Activated CD4-positive, alpha-beta T cell treated with anti-CD3 and anti-CD28 coated beads, Interleukin-2, amount 50 U/mL, for 4 hours (primary cell): ENCODE results near the gene VPS8.
"Not testable (repeated sequence)": the region's sequence is repeated elsewhere in the genome, so short reads cannot be mapped to it uniquely, and the experiment has no call there.

ENCODE experiments used
- DNase-seq, 2 experiments: peaks; one replicate each; pipeline ENCODE4 v3.0.0-alpha.2; 2020

Gene VPS8

DNA sequence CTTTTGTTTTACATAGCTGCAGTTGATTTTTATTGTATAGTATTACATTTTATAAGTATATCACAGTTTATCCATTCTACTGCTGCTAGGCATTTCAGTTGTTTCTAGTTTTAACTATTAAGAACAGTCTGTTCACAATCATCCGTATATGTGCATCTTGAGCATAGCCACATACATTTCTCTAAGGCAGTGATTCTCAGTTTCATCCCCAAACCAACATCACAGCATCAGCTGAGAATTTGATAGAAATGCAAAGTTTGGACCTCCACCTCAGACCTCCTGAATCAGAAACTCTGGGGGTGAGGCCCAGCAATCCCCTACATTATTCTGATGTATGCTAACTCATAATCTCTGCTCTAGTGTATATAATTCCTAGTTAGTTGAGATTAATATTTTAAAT lies 120.8 kb downstream of the VPS8 start:
- DNase-seq = no peak

DNA sequence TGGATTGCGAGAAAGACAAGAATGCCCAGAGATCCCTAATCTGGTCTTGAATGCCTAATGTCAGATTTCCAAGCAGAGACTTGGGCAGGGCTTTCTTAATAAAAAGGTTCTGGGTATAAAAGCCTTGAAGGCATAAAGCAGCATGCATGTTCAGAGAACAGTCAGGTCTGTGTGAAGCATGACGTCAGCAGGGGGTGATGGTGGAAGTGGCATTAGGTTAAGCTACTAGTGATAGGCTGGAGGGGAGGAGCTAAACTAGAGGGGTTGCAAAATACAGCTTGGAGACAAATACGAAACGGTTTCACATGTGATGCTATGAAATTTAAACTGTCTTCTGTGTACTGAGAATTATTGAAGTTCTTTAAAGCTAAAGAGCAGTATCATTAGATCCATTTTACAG lies 125.6 kb downstream of the VPS8 start:
- DNase-seq = no peak

DNA sequence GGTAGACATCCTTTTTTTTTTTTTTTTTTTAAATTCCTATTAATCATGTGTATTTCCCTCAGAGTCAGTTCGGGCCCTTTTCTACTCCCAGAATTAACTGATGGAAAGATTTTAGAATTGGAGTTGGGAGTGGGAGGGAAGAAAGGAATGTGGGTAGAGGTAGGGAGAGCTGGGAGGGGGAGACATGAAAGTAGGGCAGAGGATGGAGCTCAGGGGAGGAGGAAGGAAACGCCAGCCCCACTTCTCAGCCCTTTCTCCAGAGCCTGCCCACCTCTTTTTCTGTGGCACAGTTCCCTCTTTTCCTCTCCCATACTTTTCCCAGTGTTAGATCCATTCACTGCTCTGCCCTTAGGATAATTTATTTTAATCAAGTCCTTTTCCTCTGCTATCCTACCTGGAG lies 129.4 kb downstream of the VPS8 start:
- no peak for DNase-seq

DNA sequence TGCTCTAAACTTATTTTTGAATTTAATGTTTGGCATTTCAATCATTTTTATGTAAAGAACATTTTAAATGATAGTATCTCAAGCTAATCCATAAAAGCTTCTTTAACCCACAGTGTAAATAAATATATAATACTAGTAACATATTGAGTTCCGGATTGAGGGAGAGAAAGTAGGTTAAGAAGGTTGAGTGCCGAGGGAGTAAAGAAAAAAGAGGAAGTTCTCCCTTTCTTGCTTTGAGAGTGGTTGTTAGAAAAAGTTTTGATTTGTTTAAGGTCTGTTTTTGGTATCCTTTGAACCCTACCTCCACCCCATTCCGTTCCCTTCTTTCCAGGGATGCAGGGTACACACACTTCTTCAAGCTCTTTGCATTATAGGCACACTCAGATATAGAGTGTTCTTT lies 130.8 kb downstream of the VPS8 start:
- no peak for DNase-seq

DNA sequence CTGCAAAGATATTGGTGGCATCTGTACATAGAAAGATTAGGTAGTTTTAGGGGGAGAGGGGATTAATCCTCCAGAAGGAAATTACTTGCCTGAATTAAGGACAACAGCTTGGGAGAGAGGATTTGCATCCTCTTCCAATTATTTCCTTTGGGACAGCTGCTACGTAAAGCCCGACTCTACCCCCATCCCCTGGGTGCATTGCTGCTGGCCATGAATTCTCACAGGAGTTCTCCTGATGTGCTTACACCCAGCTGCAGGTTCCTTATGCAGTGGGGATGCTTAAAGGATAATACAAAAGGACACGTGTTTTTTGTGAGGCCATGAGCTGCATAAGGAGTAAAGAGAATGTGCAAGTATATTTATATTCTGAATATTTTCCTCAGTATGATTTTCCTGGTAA lies 132.3 kb downstream of the VPS8 start:
- DNase-seq = no peak

DNA sequence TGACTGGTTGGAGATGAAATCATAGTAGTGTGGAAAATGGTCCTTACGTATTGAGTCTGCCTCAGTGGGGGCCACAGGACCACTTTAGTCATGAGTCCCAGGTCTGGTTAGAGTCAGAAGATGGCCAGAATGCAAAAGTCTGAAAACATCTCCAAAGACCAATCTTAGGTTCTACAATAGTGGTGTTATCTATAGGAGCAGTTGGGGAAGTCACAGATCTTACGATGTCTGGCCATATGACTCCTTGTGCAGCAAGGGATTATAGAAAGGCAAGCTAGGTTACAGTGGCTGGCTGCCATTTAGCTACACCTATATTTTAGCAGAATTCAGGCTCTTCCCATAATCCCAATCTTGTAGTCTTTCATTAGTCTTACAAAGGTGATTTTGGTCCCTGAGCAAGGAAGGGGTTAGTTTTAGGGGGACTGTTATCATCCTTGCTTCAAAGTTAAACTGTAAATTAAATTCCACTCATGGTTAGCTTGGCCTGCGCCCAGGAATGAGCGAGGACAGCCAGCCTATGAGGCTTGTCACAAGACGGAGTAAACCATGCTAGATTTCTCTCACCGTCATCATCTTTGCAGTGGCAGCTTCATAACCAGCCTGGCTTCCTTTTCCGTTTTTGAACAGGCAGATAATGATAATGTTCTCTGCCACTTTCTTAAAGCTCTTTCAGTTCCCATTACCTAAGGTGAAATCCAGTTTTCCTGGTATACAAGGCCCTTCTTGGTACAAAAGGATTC lies 134.1 kb downstream of the VPS8 start:
- DNase-seq = no peak

DNA sequence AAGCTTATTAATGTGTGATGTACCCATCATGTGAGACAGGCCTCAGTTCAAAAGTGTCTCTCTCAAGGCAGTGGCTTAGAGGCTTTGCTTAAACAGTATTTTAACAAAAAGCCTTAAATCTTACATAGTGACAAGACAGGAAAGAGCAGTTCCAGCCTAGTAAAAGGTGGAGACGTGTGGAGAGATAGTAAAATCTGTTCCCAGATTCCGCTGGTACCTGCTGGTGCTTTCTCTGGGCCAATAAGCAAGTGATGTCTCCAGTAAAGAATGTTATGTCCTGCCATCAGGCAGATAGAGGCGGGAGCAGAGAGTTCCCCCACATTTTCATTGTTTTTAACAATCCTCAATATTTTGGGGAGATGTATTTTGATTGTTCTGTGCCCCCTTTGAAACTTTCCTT lies 135.0 kb downstream of the VPS8 start:
- no peak for DNase-seq

DNA sequence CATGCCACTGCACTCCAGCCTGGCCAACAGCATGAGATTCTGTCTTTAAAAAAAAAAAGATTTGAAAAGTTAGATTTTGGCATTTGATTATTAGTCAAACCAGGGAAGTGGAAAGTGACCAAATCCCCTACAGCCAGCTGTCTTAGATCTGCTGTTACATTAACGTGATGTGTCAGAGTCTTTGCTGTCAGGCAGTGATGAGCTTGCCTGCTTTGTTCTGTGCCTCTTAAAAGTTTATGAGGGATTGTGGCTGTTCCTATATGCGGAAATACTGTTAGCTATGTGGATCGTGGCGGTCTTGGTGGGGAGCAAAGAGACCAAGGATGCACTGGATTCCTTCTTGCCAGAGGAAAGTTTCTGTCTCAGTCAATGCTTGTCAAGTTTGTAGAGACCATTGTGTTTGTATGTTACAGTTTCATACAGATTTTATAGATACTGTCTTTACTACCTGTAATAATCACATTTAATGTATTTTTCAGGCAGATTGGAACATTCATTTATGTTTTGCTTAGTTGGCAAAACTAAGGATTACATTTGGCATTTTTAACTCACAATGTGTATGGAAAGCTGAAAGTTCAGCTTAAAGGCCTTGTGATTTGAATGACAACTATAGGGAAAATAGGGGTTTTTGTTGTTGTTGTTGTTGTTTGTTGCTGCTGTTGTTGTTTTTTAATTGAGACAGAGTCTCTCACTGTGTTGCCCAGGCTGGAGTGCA lies 137.4 kb downstream of the VPS8 start:
- no peak for DNase-seq

DNA sequence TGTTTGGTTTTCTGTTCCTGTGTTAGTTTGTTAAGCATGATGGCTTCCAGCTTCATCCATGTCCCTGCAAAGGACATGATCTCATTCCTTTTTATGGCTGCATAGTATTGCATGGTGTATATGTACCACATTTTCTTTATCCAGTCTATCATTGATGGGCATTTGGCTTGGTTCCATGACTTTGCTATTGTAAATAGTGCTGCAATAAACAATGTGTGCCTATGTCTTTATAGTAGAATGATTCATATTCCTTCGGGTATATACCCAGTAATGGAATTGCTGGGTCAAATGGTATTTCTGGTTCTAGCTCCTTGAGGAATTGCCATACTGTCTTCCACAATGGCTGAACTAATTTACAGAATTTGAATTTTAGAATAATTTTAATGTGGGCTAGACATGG lies 138.8 kb downstream of the VPS8 start:
- DNase-seq = not testable (repeated sequence)

DNA sequence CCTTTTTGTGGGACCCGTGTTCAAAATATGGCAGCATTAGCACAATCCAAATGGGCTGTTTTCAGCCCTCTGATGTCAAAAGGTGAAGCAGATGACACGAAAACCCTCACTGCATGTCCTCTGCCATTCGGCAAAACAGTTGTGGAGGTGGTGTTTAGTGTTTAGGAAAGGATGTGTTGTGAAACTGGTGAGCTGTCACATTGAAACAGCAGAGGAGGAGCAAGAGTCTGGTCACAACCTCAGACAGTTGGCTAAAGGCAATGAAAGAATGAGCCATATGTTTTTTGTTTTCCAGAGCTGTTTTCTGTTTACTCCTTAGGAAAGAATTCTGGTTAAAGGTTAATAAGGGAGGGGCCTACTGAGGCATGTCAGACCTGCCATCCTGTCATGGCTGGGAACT lies 140.7 kb downstream of the VPS8 start:
- DNase-seq = no peak

DNA sequence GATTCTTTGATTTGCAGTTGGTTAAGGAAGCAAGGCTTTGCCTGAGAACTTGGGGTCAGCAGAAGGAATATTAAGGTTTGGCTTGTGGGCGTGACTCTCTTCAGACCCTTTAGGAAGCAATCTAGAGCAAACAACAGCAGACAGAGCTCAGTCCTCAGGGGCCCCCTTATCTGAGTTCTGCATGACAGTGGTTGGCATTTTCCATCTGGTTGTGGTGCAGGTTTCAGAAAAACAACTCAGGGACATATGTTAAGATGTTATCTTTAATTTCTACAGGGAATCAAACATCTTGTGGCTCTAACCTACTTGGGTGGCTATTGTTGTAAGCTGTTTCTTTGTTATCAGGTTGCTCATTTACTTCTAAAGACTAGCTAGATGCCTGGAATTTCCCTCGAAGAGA lies 141.4 kb downstream of the VPS8 start:
- no peak for DNase-seq

DNA sequence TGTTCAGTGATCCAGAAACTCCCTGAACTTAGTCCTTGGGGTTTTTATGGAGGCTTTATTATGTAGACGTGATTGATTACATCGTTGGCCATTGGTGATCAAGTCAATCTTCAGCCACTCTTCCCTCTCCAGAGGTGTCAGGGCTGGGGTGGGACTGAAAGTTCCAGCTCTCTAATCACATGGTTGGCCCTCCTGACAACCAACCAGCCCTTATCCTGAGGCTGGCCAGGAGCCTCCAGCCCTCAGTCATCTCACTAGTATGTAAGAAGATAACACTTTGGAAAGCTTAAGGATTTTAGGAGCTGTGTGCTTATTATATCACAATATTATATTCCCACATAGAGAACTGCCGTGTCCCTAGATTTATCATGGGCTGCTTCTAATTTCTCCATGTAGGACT lies 142.3 kb downstream of the VPS8 start:
- no peak for DNase-seq

DNA sequence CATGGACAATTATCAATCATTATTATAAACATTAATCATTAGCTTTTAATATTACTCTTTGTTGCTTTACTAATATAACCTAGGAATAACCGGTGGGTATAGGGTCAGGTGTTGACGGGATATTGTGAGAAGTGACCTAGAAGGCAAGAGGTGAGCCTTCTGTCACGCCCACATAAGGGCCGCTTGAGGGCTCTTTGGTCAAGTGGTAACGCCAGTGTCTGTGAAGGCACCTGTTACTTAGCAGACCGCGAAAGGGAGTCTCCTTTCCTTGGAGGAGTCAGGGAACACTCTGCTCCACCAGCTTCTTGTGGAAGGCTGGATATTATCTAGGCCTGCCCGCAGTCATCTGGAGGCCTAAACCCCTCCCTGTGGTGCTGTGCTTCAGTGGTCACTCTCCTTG lies 142.9 kb downstream of the VPS8 start:
- DNase-seq = not testable (repeated sequence)

DNA sequence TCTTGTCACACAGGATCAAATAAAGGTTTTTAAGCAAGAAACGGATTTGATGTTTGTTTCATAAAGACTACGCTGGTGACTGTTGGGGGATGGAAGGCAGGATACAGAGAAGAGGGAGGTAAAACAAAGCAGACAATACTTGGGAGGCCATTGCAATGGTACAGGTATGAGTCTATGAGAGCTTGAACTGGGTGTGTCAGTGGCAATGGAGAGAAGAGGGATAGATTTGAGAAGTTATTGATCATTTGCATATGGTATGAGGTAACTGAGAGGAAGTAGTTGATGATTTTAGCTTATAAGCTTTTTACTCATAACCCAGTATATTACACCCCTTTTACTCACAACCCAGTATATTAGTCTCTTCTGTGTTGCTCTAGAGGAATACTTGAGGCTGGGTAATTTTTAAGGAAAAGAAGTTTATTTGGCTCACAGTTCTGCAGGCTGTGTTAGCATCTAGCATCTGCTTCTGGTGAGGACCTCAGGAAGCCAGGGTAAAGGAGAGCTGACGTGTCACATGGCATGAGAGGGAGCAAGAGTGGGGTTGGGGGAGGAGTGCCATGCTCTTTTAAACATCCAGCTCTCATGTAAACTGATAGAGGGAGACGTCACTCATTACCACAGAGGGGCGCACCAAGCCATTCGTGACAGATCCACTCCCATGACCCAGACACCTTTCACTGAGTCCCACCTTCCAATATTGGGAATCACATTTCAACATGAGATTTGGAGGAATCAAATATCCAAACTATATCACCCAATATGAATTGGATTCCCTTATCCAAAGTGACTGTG lies 153.9 kb downstream of the VPS8 start:
- DNase-seq = no peak

DNA sequence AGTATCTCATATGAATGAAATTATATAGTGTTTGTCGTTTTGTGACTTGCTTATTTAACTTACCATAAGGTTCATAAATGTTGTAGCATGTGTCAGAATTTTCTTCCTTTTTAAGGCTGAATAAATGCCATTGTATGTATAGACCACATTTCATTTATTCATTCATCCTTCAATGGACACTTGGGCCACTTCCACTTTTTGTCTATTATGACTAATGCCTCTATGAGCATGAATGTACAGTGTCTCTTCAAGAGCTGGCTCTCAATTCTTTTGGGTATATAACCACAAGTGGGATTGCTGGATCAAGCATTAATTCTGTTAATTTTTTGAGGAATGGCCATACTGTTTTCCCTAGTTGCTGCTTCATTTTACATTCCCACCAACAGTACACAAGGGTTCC lies 156.1 kb downstream of the VPS8 start:
- no peak for DNase-seq

DNA sequence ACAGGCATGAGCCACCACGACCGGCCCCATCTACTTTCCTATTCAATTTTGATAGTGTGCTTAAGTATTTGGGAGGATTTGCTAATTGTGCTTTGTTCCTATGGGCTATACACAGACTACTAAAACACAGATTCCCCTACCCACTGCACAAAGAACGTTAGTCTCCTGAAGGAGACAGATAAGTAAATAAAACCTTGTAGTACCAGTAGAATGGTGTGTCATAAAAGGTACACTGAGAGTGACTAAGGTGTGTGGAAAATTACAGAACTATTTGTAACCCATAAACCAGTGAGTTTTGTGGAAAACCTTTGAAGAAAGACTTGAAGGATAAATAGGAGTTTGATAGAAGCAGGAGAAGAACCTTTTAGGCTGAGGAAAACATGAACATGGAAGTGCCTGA lies 158.2 kb downstream of the VPS8 start:
- no peak for DNase-seq

DNA sequence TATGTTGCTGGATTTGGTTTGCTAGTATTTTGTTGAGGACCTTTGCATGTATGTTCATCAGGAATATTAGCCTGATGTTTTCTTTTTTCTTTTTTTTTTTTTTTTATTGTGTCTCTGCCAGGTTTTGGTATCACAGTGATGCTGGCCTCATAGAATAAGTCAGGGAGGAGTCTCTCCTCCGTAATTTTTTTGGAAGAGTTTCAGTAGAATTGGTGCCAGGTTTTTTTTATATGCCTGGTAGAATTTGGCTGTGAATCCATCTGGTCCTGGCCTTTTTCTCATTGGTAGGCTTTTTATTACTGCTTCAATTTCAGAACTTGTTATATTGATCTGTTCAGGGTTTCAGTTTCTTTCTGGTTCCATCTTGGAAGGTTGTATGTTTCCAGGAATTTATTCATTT lies 165.8 kb downstream of the VPS8 start:
- no peak for DNase-seq

DNA sequence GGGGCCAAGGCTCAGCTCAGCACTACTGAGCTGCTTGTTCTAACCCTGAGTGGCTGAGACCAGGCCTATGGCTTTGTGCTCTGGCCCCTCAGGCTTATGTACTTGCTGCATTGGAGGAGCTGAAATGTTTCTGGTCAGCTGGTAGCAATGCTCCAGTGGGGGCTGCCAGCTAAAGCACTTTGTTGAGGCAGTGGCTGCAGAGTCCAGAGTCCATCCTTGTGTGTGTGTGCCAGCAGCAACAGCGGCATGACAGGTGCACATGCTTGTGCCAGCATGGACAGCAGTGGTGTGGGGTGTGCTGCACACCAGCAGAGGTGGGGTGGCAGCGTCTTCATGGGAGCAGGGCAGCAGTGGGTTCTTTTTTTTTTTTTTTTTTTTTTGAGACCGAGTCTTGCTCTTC lies 169.1 kb downstream of the VPS8 start:
- DNase-seq = no peak

DNA sequence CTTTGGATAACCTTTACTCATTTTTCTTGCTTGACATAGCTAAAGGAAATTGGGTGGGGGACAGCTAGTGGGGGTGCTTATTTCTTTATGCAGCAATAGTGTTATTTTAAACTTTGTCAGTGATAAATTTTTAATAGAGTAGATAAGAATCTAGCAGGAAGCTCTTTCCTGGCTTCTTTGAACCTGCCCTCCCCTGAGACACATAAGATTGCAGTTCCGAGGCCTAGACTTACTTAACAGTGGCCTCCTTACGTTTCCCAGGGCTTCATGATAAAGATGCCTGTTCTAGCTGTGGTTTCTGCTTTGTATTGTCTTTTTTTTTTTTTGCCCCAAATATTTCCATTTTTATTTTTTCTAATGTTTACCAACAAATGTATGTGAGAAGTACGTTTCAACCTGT lies 170.1 kb downstream of the VPS8 start:
- DNase-seq = no peak

DNA sequence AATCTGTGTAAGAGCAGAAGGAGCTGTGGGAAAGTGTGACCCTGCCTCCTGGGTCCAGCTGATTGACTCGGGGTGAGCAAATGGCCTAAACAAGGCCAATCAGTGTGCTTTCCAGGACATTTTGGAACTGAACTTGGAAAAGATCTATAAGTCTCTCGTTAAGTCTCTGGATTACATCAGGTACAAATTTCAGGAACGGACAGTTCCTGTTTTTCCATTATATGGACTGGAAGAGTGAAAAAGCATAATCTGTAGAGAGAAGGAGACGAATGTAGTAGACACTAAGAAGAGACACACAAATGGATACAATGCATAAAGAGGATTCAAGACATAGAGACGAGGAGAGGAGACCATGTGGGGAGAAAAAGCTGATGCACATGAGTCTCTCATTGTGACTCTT lies 173.6 kb downstream of the VPS8 start:
- DNase-seq = no peak

DNA sequence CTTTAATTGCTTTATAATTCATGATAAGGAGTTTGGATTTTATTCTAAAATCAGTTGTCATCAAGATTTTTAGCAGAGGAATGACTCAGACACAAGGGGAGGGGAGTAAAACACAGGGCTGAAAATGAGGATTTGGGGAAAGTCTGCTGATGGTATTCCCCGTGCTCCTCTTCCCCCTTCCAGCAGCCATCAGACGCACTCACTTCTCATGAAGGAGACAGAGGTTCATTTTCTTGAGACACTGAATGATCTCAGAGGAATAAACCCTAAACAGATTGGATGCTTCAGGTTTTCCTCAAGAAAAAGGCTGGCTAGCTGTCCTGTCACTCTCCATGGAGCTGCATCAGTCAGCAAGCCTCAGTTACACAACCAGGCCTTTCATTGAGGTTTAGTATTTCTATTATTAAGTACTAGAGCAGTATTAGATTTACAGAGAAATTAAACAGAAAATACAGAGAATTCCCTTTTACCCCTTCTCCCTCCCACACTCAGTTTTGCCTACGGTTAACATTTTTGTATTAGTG lies 174.5 kb downstream of the VPS8 start:
- DNase-seq = no peak

DNA sequence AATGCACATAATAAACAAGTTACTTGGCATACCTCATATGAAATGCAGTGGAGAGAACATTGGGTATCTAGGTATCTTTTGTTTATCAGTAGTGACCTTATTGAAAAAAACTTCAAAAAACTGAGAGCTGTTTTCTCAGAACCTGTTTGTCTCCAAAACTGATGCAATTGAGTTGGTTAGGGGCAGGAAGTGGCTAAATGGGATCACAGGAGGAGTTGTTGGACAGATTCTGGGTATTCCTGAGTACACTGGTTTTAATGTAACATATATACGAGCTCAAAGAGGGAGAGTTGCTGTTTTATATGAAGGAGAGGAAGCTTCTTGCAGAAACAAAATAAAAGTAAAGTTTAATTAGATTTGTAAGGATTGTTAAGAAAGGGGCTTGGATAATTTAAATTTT lies 181.4 kb downstream of the VPS8 start:
- no peak for DNase-seq

DNA sequence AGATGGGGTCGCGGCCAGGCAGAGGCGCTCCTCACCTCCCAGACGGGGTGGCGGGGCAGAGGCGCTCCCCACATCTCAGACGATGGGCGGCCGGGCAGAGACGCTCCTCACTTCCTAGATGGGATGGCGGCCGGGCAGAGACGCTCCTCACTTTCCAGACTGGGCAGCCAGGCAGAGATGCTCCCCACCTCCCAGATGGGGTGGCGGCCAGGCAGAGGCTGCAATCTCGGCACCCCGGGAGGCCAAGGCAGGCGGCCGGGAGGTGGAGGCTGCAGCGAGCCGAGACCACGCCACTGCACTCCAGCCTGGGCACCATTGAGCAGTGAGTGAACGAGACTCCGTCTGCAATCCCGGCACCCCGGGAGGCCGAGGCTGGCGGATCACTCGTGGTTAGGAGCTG lies 191.9 kb downstream of the VPS8 start:
- not testable (repeated sequence) for DNase-seq

DNA sequence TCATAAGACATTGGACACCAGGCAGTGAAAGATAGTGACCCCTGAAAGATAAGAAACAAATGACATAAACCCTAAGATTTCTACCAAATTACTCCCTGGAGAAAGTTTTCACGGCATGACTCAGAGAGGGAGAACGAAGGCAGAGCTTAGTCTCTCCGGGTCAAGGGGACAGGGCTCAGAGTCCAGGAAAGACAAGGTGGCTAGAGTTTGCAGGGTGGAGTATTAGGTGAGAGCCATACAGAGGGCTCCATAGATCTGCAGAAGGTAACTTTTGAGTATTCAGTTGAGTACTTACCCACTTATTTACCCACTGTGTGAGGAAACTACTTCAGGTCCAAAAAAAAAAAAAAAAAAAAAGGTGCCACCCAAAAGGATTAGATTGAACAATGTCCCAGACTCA lies 197.7 kb downstream of the VPS8 start:
- DNase-seq = no peak
